HG02852 (cell line): Measurements from ENCODE around the gene SPATA2L.
A peak's percentile ranks its signal among the peaks of the same experiment; 100 is the strongest.

Source experiments
- ATAC-seq: cut with Tn5 transposase; IDR thresholded peaks from one replicate; pipeline ENCODE4 v1.9.1; 2021; ENCODE audit warnings: mild to moderate bottlenecking, moderate library complexity; ENCODE audit not compliant: unreplicated experiment

SPATA2L gene

DNA sequence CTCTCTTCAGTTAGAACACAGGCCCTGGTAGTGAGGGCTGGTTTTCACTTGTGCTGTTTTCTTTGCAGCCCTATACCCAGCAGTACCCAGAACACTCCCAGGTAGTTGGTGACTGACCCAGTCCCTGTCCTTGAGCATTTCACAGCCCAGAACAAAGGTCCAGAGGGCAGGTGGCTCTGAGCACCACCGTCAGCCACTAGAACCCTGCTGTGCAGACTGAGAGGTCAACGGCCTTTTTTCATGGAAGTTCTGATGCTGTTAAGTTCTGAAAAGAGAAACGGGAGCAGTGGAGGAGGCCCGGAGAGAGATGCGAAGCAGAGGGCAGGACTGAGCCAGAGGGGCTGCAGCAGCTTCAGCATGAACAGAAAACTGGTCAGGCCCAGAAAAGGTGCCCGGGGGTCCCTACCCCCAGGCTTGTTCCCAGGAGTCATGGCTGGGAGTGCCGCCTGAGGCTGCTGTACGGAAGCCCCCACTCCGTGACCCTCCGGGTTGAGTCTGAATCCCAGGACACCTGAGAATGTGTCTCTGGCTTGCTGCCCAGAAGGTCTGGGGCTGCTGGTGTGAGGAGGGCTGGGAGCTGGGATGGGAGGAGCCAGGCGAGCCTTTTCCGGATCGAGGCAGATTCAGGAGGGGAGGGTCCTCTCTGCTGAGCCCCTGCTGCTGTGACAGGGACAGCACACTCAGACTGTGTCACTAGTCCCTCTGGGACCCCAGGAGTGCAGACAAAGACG, 28.5 kb upstream of the SPATA2L start:
- ATAC-seq: no peak

DNA sequence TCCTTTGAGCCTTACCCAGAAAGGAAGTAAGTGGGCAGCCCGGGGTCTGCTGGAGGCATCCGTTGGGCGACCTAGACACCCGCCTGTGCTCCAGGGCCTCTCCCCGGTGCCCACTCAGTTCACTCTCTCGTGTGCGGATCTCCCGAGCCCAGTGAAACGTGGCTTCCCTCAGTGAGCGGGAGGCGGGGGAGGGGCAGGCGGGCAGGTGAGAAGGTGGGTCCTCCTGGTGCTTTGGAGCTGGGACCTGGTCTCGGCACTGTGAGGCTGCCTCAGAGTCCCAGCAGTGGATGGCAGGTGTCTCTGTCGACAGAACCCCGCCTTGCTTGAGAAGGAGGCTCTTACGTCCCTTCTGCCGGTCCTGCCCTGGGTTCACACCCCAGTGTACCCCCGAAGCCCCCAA, 27.8 kb upstream of the SPATA2L start:
- ATAC-seq: no peak

DNA sequence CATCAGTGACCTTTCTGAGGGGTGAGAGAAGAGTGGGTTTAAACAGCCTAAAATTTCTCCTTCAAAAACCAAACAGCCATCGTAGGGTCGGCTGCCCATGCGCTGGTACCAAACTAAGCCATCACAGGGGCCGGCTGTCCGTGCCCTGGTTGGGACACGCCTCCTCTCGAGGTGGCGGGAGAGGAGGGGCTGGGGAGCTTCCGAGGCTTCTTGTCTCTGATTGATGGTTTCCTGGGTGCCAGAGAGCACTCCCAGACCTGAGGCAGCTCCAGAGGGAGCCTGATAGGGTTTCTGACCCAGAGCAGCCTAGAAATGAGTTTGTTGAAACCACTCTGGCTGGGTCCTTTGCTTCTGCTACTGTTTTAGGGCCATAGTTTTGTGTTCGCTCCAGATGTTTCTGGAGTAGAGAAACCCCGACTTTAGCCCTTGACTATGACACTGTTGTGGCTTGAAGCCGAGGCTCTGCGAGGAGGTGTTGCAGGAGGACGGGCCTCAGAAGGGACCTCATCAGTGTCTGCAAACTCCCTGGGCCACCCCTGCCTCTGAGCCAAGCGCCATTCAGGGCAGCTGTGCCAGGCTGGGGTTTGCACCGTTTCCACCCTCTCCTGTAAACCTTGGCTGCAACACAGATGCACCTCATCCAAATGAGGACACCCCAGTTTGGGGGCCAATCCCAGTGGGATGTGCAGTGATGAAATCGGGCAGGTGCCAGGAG, 26.1 kb upstream of the SPATA2L start:
- no peak for ATAC-seq

DNA sequence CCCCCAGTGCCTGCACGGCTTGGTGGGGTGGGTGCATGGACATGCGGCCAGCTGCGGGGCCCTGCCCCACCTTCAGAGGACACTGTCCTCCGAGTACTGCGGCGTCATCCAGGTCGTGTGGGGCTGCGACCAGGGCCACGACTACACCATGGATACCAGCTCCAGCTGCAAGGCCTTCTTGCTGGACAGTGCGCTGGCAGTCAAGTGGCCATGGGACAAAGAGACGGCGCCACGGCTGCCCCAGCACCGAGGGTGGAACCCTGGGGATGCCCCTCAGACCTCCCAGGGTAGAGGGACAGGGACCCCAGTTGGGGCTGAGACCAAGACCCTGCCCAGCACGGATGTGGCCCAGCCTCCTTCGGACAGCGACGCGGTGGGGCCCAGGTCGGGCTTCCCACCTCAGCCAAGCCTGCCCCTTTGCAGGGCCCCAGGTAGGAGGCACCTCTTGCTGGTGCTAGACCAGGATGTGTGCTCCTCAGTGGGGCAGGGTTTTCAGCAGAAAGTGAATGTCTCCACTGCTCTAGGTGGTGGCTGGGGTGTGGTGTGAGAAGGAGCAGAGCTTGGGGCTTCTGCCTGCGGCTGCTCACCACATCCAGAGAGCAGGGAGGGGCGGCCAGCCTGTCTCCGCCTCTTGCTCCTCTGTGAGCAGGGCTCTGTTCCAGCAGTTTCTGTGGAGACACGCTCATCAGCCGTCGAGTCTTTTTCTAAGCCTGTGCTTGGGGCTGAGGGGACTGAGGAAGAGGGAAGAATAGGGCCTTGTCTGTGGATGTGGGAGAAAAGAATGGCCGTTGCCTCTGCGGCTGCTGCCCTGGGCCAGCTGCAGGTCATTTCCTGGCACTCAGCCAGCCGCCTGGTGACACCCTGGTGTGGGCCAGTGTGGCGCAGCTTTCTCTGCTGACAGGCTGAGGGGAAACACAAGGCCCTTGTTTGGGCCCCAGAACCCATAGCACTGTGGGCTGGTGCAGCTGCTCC, 22.1 kb upstream of the SPATA2L start:
- no peak for ATAC-seq

DNA sequence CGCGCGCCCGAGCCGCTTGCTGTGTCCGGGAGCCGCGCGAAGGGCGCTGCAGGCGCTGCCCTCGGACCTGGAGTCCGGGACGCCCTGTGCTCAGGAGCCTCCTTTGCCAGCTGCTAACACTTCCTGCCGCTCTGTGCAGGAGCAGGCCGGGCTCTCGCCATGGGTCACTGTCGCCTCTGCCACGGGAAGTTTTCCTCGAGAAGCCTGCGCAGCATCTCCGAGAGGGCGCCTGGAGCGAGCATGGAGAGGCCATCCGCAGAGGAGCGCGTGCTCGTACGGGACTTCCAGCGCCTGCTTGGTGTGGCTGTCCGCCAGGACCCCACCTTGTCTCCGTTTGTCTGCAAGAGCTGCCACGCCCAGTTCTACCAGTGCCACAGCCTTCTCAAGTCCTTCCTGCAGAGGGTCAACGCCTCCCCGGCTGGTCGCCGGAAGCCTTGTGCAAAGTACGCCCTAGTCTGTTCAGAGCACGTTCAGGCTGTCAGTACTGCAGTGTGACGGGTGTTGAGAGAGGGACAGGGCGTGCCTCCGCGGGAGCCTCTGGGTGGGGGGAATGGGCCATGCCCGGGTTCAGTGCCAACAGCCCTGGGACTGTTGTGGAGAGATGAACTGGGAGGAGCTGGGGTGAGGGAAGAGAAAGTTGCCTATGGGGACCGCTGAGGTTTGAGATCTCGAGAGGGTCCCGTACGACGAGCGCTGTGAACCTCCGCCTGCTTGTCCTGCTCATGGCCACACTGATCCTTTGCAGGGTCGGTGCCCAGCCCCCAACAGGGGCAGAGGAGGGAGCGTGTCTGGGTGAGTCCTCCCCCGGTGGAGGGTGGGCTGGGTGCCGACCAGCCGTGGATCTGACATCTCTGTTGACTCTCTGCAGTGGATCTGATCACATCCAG, 21.1 kb upstream of the SPATA2L start:
- no peak for ATAC-seq

DNA sequence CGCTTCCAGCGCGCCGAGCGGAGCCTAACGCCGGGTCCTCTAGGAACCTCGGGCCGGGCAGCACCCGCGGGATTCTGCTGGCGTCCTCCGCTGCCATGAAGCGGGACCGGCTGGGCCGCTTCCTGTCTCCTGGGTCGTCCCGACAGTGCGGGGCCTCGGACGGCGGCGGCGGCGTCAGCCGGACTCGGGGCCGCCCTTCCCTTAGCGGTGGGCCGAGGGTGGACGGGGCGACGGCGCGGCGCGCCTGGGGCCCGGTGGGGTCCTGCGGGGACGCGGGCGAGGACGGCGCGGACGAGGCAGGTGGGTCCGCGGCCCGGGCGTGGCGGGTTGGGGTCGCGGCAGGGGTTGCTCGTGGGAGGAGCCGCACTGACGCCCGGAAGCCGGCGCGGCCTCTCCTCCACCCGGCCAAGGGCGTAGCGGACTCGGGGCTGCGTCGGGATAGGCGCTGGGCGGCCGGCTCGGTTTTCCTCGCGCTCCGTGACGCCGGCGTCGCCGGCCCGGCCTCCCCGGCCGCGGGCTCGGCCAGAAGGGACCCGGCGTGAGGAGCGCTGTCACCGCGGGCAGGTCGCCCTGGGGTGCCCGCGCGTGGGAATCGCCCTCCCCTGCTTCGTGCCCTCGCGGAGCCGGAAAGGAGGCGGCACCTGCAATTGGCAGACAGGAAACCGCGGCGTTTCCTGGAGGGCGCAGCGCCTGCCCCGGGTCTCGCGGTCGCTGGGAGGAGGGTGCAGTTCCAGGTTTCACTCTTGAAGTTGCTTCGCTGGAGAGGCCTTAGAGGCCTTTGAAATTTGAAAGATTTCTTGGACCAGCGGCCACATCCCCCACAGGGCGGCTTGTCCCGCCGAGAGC, 20.3 kb upstream of the SPATA2L start:
- ATAC-seq: peak; percentile 25

DNA sequence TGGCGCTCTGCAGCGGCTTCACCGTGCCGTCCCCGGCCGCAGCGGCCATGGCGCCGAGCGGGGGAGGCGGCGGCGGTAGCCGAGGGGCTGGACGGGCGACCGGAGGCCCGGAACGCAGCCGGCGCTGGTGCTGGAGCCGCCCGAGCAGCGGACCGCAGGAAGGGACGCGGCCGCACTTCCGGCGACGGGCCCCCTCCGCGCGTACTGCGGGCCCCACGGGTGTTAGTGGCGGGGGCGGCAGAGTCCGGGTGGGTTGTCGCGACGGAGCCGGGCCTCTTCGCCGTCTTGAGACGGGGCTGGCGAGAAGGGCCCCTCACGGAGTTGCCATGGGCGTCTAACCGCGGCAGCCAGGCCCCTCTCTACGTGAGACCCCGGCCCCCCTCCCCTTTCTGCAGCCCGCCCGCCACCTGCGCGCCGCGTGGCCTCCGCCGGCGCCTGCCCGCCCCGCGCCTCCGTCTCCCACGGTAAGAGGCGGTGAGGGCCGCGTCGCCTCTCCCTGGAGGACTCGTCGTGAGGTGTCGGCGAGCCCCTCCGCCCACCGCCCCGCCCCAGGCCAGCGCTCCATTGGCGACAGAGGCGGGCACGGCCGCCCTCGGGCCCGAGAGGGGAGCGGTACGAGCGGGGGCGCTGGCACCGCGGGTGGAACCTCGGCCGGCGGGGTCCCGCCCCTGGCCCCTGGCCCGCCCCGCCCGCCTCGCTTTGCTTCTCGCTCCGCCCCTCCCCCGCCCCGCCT, 19.5 kb upstream of the SPATA2L start, which contains the start of the genes VPS9D1 and ZNF276:
Gene VPS9D1, minus strand, starts transcription at position 86 of the 733 bp plus-strand sequence. Its CDS starts 37 bp downstream, at position 49.
Gene ZNF276, plus strand, starts transcription at position 725 of the 733 bp plus-strand sequence. CDS start 104 bp downstream, outside the sequence.
- peak; percentile 52 for ATAC-seq

DNA sequence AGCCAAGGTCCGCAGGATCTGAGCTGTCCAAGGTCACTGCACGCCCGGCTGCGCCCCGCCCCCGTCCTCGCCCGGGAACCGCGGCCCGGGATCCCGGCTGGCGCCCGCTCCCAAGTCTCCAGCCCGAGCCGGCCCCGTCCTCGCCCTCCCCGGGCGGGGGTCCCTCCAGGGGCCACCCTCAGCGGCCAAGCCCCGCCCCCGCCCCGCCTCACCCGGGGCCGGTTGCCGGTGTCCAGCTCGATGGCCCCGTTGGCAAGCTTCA, 19.0 kb upstream of the SPATA2L start:
- ATAC-seq: no peak

DNA sequence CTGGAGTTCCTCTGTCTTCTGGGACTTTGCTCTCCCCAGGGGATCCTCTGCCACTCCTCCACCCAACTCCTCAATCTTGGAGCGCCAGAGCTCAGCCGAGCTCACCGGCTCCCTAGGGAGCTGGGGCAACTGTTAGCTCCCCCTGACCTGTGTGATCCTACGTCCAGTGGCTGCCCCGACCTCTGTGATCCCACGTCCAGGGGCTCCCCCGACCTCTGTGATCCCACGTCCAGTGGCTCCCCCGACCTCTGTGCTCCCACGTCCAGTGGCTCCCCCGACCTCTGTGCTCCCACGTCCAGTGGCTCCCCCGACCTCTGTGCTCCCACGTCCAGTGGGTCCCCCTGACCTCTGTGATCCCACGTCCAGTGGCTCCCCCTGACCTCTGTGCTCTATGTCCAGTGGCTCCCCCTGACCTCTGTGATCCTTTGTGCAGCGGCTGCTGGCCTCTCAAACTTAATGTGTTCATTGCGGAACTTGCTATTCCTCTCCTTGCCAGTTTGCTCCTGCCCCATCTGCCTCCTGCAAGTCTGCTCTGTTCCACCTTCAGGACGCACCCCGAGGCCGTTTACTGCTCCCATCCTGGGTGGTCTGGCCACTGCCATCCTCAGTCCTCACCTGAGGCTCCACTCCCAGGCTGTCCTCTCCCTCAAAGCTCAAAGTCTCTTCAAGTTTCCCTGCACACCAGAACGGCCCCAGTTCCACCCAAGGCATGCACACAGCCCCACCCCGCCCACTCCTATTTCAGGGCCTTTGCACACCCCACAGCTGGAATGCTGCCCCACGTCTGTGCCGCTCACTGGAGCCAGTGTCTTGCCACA, 16.4 kb upstream of the SPATA2L start:
- ATAC-seq: no peak

DNA sequence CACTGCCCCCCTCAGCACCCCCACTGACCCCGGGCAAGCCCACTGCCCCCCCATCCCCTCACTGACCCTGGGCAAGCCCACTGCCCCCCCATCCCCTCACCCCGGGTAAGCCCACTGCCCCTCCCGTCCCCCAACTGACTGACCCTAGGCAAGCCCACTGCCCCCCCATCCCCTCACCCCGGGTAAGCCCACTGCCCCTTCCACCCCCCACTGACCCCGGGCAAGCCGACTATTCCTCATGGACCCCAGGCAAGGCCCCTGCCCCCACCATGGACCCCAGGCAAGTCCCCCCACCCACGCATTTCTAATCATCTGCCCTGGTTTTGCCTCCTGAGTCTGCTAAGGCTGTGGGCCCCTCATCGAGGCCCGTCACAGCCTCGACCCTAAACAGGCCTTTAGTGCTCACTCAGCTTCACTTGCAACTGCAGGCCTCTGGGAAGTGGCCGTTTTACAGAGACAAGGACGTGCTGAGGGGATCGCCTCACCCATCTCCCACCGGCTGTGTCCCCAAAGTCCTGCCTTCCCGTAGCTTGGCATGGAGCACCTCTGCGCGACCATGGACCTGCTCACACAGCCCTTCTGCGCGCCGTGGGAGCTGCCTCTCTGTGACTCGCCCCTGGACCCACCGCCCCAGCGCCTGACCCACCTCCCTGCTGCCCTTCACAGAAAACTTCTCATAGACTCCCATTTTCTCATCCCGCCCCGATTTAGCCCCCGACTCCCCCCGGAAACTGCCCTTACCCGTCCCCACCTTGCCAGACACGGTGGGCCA, 15.6 kb upstream of the SPATA2L start:
- ATAC-seq: no peak

DNA sequence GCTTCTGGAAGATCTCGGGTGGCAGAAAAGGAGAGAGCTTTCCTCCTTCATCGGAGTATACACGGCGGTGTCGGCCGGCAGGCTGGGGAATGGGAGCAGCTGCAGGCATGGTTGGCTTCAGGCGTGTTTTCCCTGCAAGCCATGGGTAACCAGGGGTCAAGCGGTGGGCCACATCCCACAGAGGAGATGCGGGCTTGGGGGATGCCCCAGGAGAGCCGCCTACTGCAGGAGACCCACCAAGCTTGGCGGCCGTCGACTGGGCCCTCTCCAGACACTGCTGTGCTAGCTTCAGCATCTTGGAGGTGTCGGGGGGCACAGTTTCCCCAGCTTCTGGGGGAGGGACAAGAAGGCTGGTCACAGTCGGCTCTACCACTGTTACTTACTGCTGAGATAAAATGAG, 15.0 kb upstream of the SPATA2L start:
- no peak for ATAC-seq

DNA sequence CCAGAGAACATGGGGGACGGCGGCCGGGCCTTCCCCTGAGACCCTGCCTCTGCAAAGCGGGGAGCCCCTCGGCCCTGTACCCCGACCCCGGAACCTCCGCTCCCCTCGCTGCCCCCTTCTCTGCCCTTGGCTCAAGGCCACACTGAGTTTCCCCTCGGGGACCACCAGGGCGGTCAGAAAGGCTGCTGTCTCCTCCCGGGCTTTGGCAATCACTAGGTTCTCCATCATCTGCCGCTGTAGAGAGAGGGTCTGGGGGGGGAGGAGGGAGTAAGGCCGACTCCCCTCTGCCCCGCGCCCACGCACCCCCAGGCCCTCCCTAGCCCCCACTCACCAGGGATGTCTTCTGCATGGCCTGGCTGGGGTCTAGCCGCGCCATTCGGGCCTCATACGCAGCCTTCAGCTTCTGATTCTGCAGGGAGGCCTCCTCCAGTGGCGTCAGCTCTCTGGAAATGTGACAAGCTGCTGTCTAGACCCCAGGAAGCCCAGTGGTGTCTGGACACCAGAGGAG, 10.8 kb upstream of the SPATA2L start:
- ATAC-seq: peak; percentile 21

DNA sequence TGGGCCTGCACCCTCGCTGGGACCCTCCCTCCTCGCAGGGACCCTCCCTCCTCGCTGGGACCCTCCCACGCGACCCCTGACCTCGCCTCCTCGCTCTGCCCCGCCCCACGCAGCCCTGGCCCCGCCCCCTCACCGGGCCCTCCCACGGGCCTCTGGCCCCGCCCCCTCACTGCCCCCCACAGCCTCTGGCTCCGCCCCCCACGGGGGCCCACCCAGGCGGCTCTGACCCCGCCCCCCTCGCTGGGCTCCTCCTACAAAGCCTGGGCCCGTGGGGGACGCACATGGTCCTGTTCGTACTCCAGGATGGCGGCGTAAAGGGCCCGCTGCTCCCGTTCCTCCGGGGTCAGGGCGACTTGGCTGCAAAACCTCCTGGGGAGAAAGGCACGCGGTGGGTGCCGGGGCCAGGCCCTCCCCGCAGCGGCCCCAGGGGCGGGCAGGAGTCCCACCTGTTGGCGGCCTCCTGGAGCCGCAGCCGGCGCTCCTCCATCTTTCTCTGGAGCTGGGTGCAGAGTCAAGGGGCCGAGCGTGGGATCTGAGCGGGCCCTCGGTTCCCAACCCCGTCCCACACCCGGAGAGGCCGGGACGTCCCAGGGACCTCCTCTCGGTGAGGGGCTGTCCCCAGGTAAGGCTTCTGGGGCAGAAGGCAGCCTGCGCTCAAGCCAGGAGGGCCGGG, 10.2 kb upstream of the SPATA2L start:
- ATAC-seq: peak; percentile 52

DNA sequence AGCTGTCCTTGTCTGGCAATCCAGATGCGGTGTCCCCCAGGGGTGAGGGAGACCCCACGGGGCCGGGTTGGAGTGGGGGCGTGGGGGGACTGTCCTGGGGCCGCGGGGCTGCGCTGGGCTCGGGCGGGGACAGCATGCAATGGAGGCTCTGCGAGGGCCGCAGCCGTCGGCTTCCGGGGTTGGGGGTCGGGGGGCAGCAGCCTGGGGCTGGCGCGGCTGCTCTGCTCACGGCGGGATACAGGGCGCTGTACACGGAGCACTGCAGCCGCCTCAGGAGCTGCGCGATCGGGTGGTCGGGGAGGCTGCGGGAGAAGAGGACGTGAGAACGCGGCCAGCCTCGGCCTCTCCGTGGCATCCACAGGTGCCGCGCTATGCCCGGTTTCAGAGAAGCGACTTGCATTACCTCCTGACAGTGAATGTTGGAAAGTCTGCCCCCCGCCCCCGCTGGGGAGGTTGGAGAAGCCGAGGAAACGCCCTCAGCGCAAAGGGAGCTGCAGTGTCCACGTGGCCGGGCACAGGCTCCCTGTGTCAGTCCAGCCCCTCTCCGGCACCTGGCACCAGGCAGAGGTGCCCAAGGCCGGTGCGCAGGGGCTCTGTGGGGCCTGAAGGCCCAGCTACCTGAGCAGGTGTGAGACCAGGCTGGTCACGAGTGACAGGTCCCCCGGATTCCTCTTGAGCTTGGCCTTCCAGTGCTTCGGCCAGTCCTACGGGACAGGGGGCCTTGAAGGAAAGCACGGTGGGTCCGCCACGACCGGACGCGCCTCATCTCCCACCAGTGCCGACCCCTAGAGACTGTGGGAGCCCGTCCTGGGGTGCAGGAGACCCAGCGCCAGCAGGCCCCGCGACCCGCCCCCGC, 9.4 kb upstream of the SPATA2L start:
- no peak for ATAC-seq

DNA sequence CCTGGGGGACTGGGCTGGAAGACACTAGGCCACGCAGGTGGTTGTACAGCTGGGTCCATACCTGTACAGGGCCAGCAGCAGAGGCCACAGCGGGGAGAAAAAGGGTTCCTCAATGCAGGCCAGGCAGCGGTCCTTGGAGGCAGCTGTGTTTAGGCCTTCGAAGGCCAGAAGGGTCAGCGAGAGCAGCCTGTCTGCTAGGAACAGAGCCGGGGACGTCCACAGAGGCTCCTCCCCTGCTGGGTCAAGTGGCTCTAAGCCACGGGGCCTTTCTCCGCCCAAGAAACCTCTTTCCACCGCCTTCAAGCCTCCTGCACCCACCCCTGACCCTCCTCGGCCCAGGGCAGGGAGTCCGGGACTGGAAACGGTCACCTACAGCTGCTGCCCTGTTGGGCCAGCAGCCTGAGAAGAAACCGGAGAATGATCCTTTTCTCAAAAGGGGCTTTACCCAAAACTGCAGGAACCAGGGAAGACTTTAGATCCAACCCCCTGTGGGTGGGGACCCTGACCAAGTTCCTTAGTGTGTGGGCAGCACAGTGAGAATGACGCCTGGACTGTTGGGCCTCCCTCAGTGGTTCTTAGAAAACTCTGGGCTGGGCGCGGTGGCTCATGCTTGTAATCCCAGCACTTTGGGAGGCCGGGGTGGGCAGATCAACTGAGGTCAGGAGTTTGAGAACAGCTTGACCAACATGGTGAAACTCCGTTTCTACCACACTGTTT, 8.4 kb upstream of the SPATA2L start:
- no peak for ATAC-seq
